Thoracic aorta (tissue), 2 donors: ENCODE data around the gene ANKRD12. TPM values are rescaled to one million over a fixed set of nuclear protein-coding genes. Genes with fewer than 3 reads are reported as not detected.
A peak's percentile ranks its signal among the peaks of the same experiment; 100 is the strongest.

ENCODE experiments used
- ATAC-seq: fragments of 150-250 bp; one replicate; pipeline ENCODE4 v1.8.0; 2017; ENCODE audit warnings: low read depth; ENCODE audit not compliant: insufficient number of reproducible peaks, low FRiP score
- DNase-seq: peaks from one replicate; pipeline ENCODE4 v3.0.0-alpha.2; 2020; ENCODE audit warnings: low spot score
- H3K27ac ChIP-seq, 2 donors: fragments of 200-600 bp; sonication (generic); 1 replicate in 1 of 2; 2 replicates in 1 of 2; pipeline ENCODE4 v1.5.1; 2016; ENCODE audit warnings: mild to moderate bottlenecking in 2 of 2, moderate library complexity in 2 of 2
- H3K27me3 ChIP-seq: fragments of 200-600 bp; sonication (generic); replicated peaks from 2 replicates; pipeline ENCODE4 v1.6.0; 2016; ENCODE audit warnings: mild to moderate bottlenecking; ENCODE audit not compliant: insufficient read depth
- H3K36me3 ChIP-seq: fragments of 200-600 bp; sonication (generic); one replicate; pipeline ENCODE4 v1.5.1; 2016
- H3K4me1 ChIP-seq, 2 donors: fragments of 200-600 bp; sonication (generic); 1 replicate in 1 of 2; 2 replicates in 1 of 2; pipeline versions ENCODE4 v1.5.1 to v1.6.0; 2016; ENCODE audit warnings: low read depth in 2 of 2, mild to moderate bottlenecking in 1 of 2; ENCODE audit not compliant: control insufficient read depth in 1 of 2
- H3K4me3 ChIP-seq: fragments of 200-600 bp; sonication (generic); 2 replicates; pipeline ENCODE4 v1.5.1; 2016; ENCODE audit warnings: mild to moderate bottlenecking
- H3K9me3 ChIP-seq: fragments of 200-600 bp; sonication (generic); 2 replicates; pipeline ENCODE4 v1.5.1; 2016
- total RNA-seq, 2 donors: library from RNA; depleted of rRNA; stranded (reverse); fragments of >200 nt; gene quantifications; one replicate each; pipeline versions ENCODE4 v1.1.0 to v1.2.3, GENCODE V29; 2016
- TF ChIP-seq, protein P1 (sequence below): fragments of 200-600 bp; sonication (generic); IDR thresholded peaks from one replicate; pipeline ENCODE4 v1.5.1; 2019; ENCODE audit warnings: antibody characterized with exemption

Gene ANKRD12
- total RNA-seq, 2 donors from 2014 or later, result 35.6 to 70.3 TPM

DNA sequence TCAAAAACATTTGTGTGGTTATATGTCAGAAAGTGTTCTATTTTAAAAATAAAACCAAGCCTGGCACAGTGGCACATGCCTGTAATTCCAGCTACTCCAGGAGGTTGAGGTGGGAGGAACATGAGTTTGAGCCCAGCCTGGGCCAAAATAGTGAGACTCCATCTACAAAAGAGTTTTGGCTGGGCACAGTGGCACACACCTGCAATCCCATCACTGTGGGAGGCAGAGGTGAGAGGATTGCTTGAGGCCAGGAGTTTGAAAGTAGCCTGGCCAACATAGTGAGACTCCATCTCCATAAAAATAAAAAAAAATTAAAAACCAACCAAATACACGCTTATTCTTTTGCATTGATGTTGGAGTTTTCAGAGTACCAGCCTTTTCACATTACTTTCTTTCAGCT lies 9.6 kb downstream of the ANKRD12 start:
- Histone ChIP-seq H3K27me3 (no peaks in the 10 kb centered on the region), H3K4me1 (peaks cover 43 to 60% of the 10 kb centered on the region in 2 donors), H3K27ac (peak overlapping the region in 1 of 2 donors; percentile 35), H3K4me3 (no peak overlapping the region), H3K9me3 (no peaks in the 10 kb centered on the region), H3K36me3 (no peaks in the 10 kb centered on the region)
- TF ChIP-seq, protein P1, sequence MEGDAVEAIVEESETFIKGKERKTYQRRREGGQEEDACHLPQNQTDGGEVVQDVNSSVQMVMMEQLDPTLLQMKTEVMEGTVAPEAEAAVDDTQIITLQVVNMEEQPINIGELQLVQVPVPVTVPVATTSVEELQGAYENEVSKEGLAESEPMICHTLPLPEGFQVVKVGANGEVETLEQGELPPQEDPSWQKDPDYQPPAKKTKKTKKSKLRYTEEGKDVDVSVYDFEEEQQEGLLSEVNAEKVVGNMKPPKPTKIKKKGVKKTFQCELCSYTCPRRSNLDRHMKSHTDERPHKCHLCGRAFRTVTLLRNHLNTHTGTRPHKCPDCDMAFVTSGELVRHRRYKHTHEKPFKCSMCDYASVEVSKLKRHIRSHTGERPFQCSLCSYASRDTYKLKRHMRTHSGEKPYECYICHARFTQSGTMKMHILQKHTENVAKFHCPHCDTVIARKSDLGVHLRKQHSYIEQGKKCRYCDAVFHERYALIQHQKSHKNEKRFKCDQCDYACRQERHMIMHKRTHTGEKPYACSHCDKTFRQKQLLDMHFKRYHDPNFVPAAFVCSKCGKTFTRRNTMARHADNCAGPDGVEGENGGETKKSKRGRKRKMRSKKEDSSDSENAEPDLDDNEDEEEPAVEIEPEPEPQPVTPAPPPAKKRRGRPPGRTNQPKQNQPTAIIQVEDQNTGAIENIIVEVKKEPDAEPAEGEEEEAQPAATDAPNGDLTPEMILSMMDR, result no peak
- ATAC-seq, result no peak
- DNase-seq, result no peak

DNA sequence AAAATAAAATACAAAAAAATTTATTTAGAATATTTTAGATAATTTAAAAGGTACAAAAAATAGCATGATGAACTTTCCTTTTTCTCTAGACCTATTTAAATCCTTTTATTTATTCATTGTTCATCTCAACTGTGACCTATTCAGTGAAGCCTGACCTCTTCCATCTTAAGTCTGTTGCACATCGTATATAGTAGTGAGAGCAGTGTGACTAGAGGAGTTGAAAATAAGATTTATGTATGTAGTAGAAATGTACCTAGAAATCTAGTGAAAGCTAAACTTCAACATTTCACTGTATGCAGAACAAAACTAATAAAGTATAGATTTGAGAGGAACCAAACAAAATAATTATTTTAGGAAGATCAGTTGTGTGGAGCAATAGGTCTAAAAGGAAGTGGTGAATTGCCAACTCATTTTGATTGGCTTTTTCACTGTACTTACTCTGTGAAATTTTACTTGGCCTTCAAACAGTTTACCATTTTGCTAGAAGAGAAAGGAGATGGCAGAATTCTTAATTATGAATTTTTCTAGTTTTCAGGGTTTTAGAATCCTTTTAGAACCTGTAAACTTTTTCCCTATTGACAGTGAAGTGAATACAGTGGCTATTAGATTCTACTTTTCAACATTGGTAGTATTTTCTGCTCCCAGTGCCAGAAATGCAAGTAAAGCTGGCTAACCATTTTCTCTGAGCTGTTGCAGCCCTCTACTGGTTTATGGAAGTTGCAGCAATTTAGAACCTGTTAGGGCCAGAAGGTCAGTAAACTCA lies 11.0 kb downstream of the ANKRD12 start:
- Histone ChIP-seq H3K4me1 (peaks cover 42 to 56% of the 10 kb centered on the region in 2 donors), H3K4me3 (no peak overlapping the region), H3K9me3 (no peaks in the 10 kb centered on the region), H3K27ac (peak overlapping the region; percentile 9 to 12), H3K36me3 (no peaks in the 10 kb centered on the region), H3K27me3 (no peaks in the 10 kb centered on the region)
- DNase-seq (no peak), ATAC-seq (peak; percentile 72)
- TF ChIP-seq, protein P1, result peak; percentile 64

DNA sequence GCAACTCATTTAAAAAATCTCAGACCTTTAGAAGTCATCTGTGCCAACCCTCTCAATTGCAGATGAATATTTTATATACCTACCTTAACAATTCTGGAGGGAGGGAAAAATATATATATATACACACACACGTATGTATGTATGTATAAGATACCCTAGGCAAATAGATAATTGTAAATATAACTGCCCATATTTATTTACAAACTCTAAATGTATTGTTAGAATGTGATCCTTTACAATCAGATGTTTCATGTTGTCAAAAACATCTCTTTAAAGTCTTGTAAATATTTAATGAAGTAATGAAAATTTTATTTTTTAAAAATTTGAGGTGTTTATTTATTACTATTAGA lies 11.6 kb downstream of the ANKRD12 start:
- TF ChIP-seq, protein P1, result no peak
- DNase-seq, result no peak
- H3K27ac ChIP-seq, result no peak overlapping the region
- H3K4me1 ChIP-seq, result peaks cover 37 to 57% of the 10 kb centered on the region in 2 donors
- no peaks in the 10 kb centered on the region for H3K9me3 ChIP-seq
- no peak for ATAC-seq
- no peaks in the 10 kb centered on the region for H3K36me3 ChIP-seq
- no peaks in the 10 kb centered on the region for H3K27me3 ChIP-seq
- H3K4me3 ChIP-seq, result no peak overlapping the region

DNA sequence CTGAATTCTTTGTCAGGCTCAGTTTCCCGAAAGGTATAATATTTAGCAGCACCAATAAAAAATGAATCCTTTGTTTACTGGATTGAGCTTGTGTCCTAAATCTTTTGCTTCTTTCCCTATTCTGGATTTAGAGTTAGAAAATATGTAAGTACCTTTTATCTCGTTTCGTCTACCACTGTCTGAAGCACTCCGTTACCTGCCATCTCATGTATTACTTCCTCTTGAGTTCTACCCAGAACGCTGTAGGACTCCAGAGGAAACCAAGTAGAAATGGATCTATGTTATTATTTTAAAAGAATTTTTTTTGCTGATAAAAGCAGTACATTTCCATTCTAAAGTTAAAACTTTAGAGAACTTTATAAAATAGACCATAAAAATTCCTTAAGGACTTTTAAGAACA lies 13.5 kb downstream of the ANKRD12 start:
- H3K36me3 ChIP-seq, result no peaks in the 10 kb centered on the region
- ATAC-seq (no peak), DNase-seq (no peak)
- TF ChIP-seq, protein P1, result no peak
- H3K9me3 ChIP-seq, result no peaks in the 10 kb centered on the region
- no peak overlapping the region for H3K27ac ChIP-seq
- no peaks in the 10 kb centered on the region for H3K27me3 ChIP-seq
- H3K4me1 ChIP-seq, result peaks cover 28 to 63% of the 10 kb centered on the region in 2 donors
- no peak overlapping the region for H3K4me3 ChIP-seq

DNA sequence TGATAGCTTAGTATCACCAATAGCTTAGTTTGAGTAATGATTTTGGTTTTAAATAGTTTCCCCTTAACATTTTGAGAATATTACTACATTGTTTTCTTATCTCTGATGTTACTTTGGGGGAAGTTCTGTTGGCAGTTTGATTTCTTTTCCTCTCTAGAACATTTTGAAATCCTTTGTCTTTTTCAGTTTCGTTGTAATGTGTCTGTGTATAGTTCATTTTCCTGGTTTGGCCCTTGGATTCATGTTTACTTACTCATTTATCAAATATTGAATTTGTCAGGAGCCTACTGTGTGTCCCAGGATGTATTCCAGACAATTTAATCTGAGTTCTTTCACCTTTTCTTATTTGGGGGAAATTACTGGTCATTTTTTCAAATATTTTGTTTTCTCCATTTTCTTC lies 16.7 kb downstream of the ANKRD12 start:
- no peaks in the 10 kb centered on the region for H3K36me3 ChIP-seq
- H3K9me3 ChIP-seq, result no peaks in the 10 kb centered on the region
- H3K27ac ChIP-seq, result no peak overlapping the region
- H3K4me3 ChIP-seq, result no peak overlapping the region
- peaks cover 13 to 36% of the 10 kb centered on the region in 2 donors for H3K4me1 ChIP-seq
- ATAC-seq (no peak), DNase-seq (no peak)
- TF ChIP-seq, protein P1, result no peak
- no peaks in the 10 kb centered on the region for H3K27me3 ChIP-seq
